CD4-positive, alpha-beta T cell treated with Interleukin-6 for 4 hours (primary cell): ENCODE measurements around the gene SPIRE1.

ENCODE experiments used
- DNase-seq: peaks from one replicate; pipeline ENCODE4 v3.0.0-alpha.2; 2020; ENCODE audit warnings: mixed read lengths

SPIRE1 gene

DNA sequence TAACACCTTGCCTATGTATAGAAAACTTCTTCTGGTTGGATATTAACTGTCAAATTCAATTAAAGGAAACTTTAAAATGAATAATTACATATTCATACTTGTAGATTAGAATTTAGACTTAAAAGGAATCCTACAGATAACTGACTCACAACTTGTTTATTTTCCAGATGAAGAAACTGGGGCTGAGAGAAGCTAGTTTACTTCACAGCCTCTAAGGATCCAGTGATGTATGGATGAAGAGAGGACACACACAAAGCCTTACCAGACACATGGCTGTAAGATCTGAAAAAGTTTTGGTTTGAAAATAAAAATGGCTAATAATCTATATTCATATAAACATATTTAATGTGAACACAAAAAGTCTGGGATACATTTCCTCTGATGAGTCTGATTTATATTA is 177.9 kb downstream of the SPIRE1 start:
- no peak for DNase-seq

DNA sequence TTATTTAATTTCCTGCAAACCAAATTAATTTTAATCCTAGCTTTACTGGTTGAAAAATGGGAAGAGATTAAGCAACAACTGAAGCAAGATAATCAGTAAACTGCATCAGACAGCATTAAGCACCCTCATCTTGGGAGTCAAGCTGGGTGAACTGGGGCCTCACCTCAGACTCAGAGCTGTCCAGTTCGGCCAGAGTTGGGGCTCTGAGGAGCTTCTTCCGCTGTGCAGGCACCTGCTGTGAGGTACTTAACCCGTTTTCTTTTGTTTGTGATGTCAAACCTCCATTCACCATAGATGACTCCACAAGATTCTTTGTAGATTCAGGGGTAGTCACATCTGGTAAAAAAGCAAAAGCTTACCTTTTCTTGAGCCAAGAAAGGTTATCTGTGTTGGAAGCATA is 178.4 kb downstream of the SPIRE1 start:
- no peak for DNase-seq

DNA sequence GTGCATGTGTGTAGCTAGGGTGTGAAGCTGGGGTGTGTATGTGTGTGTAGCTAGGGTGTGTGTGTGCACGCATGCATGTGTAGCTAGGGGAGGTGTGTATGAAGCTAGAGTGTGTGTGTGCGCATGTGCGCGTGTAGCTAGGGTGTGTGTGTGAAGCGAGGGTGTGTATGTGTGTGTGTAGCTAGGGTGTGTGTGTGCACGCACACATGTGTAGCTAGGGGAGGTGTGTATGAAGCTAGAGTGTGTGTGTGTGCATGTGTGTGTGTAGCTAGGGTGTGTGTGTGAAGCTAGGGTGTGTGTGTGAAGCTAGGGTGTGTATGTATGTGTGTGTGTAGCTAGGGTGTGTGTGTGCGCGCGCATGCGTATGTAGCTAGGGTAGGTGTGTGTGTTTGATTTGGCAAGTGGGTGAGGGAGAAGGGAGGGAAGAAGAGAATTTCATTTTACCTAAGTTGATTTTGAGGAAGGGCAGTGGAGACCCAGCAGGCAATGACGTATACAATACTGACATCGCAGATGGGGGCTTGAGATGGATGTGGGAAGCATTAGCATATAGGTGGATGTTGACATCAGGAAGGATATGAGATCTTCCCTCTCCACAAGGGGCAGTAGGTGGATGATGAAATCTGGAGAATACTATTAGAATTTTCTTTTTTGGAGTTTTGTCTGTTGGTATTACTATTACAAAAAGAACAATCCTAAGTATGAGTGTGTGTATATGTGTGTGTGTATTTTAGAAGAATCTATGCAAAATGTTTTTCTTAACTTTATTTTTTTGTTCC is 179.4 kb downstream of the SPIRE1 start:
- DNase-seq: no peak

DNA sequence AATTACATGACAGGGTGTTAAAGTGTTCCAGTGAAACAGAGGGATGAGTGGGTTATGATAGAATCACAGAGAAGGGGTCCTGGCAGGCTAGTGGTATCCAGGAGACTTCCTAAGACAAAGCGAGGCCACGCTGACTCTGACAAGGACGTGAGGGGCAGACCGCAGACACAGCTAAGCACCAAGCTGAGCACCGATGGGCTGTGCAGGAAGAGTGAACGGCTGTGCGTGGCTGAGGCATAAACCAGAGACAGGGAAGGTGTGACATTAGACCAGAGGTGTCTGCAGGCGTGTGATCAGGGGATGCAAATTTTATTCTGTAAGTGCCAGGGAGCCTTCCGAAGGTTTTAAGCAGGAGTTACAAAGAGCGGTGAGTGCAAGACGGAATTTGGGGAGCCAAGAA is 180.3 kb downstream of the SPIRE1 start:
- DNase-seq: no peak

DNA sequence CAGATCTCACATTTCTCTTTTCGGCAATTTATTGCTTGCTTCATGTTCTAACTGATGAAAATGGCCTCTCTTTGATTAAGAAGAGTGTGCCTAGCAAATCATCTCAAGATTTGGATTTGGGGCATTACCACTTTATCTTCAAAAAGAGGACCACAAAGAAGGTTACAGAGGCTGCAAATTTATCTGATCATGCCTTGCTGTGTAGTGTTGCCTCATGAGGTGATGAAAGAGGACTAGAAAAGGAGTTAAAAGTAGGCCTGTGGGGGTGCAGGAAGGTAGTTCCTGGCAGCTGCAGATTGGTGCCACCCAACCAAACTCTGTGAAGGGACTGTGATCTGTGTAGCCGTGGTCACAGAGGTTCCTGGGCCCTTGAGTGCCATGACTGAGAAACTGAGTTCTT is 181.0 kb downstream of the SPIRE1 start:
- no peak for DNase-seq

DNA sequence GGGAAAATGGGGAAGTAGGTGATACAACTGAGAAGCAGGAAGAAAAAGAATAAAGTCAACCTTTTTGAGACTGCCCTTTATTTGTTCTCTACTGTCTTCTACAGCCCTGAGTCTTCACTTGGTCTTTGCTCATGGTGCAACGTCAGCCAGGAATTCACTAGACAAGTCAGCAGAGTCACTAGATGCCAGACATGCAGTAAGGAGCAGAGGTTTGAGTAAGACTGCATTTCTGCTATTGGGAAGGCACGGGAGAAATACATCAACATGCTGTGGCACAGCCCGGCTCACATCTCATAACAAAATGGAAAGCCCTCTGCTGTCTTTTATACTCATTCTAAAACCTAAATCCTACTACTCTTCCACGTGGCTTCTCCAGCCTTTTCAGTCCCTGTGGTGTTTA is 183.0 kb downstream of the SPIRE1 start:
- DNase-seq: no peak

DNA sequence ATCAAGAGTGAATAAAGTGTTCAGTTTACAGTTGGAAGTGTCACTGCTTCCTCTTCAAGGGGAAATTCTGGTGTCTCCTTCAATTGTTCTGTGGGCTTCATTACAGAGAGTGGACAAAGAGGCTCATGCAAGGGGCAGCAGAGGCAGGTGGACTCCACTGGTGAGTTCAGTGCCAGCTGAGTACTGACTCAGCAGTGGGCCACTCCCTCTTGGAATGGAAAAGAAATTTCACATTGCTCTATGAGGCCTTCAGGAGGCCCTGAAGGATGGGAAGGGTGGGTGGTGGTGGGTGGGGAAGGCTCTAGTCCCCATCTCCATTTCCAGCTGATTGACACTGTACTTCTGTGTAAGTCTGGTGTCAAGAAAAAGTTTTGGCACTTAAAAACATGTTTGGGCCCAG is 183.8 kb downstream of the SPIRE1 start:
- no peak for DNase-seq

DNA sequence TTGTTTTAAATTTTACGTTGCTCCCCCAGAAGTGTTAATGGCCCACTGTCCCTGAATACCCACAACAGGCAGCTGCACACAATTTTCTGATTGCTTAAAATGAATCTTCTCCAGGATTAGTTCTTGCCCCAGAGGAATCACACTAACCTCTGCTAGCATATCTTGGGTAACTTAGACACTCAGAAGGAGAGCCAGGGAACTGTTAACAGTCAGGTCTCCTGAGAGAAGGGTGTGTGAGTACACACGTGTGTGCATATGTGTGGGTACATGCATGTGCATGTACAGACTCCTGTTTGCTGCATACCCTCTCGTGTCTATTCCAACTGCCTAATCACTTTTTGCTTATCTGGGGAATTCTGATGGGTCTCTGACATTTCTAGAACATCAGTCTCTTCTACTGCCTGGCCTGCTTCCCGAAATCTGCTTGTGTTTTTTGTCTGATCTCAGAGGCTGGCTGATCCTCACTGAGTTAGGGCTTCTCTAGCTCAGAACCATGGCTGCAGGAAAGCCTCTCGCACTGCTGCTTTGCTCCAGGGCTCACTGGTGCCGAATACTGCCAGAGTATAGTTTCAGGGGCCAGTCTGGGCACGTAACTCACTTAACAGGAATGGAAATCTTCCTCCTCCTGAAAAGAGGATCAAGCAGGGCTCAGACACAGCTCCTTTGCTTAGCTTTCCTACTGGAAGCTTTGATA is 187.4 kb downstream of the SPIRE1 start:
- DNase-seq: no peak

DNA sequence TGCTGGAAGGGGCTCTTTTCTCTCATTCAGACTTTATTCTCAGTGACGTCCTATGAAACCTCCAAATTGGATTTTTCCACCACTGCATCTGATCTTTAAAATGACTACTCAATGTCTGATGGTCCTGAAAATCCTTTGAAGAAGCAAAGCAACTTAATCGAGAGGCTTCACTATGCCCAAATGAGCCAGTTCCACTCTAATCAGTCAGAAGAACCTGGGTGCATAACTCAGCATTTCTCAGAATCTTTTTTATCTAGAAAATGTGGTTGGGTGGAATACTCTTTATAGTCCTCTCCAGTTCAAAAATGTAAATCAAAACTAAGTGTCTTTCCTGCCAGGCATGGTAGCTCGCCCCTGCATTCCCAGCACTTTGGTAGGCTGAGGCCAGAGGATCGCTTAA is 189.5 kb downstream of the SPIRE1 start:
- no peak for DNase-seq

DNA sequence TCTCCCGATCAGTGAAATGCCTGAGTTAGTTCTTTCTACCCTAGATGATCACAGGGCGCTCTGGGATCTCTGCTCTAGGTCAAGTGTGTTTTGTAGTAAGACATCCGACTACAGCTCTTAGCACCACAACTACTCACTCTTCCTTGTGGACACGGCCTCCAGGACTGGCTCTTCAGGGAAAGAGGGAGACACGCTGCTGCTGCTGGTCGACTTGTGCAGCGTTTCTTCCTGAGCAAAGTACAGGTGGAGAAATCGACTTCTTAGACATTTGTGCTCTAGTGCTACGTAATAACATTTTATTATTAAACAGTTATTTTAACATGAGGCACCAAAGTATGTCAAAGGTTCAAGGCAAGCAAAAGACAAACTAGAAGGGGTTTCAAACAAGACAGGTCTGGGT is 193.2 kb downstream of the SPIRE1 start:
- no peak for DNase-seq

DNA sequence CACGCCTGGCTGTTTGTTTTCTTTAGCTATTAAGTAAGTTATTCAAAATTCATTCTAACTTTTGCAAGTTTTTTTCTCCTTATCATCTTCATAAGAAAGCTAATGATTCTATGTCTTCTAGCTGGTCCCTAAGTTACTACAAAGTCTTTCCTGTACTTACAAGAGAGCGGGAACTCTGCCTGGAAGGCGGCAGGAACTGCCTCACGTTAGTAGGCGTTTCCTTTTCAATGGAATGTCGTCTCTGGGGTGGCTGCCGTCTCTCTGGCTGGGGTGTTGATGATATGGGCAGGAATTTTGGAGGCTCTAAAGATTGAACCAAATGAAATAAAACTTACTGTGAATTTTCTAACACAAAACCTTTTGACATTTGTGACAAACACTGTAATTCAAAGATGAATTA is 194.7 kb downstream of the SPIRE1 start:
- no peak for DNase-seq

DNA sequence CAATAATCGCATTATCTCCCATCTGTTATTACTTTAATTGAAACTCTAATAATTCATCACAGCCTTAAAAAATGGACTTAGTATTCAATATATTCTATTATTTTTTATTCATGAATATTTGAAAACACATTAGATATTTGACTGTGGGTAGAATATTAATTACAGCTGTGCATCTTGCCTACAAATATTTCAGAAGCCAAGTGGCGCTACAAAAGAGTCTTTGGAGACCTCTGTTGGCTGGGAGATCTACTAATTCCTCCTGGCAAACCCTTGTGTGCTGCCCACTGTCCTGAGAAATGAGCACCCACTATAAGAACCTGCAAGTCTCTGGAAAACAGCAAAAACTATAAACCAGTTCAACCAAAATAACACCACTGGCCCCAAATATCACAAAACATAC is 195.7 kb downstream of the SPIRE1 start:
- no peak for DNase-seq

DNA sequence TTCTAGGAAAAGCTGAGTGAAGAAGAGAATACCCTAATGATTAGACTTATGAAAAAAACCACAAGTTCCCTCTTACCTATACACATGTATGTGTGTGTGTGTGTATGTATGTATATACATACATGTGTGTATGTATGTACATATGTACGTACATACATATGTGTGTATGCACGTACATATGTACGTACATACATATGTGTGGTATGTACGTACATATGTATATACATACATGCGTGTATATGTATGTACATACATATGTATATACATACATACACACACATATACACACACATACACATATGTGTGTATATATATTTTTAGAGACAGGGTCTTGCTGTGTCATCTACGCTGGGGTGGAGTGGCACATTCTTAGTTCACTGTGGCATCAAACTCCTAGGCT is 196.6 kb downstream of the SPIRE1 start:
- no peak for DNase-seq

DNA sequence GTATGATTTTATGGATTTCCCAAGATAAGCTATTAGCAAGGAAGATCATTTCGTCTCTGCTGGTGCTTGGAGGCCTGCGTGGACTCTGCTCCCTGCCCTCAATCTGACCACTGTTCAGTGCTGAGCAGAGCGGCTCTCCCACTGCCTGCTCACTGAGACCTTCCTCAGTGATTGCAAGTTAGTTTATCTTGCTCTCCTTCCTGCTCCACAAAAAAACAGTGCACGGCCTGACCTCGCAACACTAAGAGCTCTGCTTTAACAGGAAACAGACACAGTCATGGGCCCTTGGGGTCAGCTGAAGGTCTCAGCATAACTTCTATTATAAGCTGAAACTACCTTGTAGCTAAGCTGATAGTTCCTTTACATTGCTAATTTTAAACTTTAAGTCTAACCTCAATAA is 197.0 kb downstream of the SPIRE1 start:
- DNase-seq: no peak

DNA sequence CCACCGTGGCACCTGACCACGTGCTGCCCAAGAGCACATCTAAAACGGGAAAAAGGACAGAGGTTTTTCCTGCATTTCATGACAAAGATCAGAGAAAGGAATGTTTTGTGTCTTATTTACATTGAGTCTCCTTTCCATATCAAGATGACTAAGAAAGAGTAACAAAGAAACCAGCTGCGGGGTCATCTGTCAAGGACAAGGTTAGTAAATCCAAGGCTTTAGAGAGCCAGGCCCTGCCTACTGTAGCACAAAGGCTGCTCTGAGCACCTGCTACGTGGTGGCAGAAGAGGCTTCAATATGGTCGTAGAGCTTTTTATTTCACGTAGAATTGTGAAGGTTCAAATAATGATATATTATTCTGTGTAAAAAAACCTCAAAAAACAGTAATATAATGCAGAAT is 199.1 kb downstream of the SPIRE1 start:
- no peak for DNase-seq

DNA sequence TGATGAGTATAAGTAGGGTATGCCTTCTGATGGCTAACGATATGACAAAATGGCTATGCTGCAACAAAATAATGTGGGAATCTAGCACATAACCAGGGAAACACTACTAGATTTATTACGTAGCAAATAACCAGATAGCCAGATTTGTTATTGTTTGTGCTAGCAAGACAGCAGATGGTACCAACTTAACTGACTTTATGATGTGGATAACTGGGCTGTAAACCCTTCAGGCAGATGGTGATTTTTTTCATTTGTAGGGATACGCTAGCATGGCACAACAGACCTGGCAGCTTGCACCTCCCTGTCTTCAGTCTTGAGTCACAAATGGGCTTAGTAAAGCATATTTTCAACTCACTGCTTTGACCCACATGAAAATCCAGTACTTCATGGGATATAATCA is 201.5 kb downstream of the SPIRE1 start:
- DNase-seq: no peak

DNA sequence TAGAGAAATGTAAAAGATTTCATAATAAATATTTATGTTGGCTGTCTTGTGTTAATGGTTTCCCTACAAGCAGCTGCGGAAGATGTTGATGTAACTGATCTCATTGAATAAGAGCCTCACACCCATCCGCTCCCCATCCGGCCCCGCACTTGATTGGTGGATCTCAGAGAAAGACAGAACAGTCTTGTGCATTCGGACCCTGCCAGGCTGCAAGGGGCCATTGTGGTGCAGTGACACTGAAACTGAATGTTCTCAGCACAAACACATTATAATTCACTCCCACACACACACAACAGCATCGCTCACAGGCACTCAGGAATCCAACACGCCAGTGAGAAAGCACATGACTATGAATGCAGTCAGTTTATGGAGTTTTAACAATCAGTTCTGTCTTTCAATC is 202.4 kb downstream of the SPIRE1 start:
- DNase-seq: no peak

DNA sequence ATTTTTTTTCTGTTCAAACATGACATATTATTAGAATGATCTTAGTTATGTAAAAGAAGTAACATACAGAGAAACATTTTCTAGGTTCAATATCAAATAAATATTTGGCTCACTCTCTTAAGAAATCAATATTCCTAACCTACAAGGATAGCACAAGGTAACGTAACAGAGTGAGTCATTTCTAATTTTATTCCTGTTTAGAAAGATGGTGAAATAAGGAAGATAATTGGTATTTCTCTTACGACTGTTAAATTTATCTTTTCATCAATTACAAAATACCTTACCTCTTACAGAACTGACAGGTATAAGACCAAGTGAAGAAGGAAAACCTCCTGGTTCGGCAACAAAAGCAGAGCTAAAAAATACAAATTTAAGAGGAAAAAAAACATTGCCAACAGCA is 205.1 kb downstream of the SPIRE1 start:
- DNase-seq: no peak

DNA sequence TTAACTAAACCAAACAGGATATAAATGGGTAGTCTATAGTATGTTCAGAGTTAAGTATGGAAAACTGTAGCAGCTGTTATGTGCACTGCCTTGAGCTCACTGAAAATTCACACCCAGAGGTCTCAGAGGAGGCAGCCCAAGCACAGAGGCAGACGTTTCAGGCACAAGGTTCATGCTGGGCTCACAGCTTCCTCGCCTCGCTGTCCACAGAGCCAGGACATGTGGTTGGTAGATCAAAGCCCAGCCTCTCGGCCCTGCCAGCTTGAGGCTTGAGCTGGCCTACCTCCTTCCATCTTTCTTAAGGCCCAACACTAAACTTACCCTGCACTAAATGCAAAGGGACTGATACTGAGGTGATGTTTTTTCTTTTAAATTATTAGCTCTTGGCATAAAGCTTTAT is 206.5 kb downstream of the SPIRE1 start:
- no peak for DNase-seq

DNA sequence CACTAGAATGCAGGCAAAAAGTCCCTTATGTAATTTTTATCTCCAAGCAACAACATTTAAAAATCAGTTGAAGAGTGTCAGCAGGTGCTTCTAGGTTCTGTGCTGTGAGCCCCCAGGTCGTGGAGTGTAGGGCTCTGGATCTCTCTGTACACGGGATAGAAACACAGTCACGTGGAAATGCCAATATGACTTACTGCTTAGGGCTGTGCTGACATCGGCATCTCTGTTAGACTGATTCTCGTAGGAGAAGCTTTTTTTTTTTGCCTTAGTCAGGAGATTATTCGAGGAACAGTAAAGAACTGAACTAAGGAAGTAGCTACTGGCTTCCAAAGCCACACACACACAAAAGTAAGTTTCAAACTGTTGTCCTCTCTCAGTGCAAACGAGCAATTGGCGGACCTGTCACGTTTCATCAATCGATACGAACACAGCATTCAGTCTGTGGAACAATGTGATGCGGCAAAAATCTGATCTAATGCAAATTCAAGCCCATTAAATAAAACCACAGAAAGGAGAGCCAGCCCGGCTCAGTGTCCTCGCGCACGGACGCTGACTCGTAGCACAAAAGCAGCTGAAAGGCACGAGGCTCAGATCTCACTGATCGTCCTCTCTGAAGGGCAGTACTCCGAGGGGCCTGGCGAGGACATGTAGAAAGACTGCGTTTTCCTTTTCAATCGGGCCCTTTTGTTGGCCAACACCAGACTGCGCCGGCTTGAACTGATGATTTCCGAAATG is 208.7 kb downstream of the SPIRE1 start:
- no peak for DNase-seq

DNA sequence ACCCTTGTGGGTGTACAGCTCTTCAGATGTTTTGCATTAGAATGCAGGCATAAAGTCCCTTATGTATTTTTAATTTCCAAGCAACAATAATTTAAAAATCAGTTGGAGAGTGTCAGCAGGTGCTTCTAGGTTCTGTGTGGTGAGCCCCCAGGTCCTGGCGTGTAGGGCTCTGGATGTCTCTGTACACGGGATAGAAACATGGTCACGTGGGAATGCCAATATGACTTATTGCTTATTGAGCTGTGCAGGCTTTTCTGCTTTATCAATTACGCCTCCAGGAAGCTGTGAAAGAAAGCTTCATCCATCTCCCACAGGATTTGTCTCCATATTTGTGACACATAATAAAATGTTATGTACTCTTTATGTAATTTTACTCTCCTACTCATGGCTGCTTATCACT is 212.4 kb downstream of the SPIRE1 start:
- no peak for DNase-seq

DNA sequence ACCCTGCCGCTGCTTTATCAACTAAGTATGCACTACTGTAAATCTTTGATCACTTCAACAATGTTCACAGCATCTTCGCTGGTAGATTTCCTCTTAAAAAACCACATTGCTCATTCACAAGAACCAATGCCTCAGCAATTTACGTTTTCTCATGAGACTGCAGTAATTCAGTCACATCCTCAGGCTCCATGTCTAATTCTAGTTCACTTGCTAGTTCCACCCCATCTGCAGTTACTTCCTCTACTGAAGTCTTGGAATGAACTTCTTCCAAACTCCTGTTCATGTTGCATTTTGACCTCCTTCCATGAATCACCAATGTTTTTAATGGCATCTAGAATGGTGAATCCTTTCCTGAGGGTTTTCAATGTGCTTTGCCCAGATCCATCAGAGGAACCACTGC is 214.4 kb downstream of the SPIRE1 start:
- no peak for DNase-seq

DNA sequence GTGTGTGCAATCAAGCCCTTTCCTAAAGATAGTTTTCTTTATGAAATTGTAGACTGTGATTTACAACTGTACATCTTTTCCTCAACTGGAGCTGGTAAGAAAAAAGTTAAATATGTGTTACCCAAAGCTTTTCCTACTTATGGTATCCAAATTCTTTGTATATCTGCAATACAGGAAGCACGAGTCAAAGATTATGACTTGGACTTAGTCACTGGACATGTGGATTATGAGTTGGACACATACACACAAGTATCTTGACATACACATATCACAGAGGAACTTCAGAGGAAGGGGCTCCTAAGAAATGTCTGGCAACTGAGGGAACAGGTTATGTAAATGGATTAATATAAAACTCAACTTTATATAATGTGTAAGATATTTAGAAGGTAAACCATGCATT is 215.0 kb downstream of the SPIRE1 start:
- no peak for DNase-seq

DNA sequence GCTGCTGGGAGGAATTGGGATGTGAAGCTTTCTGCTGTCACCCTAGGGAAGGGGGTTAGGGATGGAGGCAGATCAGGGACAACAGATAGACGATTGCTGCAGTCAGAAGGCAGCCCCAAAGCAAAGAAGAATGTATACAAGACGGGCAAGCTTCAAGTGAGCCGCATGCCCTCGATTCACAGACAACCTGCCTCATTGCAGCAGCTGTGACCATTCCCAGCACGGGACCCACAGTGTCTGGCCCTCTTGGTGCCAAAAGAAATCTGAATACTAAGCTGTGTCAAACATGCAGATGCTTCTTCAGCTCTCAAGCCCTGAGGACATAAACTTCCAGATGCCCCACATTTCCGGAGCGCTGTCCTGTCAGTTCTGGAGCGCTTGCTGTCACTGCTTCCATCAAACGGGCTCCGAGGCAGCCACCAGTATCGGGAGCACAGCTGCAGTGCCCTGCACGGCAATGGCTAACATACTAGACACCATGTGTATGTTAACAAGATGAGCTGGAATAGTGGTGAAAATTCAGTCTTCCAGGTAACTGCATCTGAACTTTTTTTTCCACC is 216.4 kb downstream of the SPIRE1 start:
- DNase-seq: no peak
